Liver (tissue), 3 donors: ENCODE data around the gene NPPB.

Experiments
- FOXA1 ChIP-seq: IDR thresholded peaks from 2 replicates; pipeline ENCODE4 v1.6.1; 2016; ENCODE audit warnings: antibody characterized with exemption
- GABPA ChIP-seq, 2 donors: IDR thresholded peaks in 1 of 2; conservative IDR thresholded peaks in 1 of 2; 2 replicates each; pipeline ENCODE4 v1.6.1; 2016; ENCODE audit warnings: antibody characterized with exemption in 2 of 2, mild to moderate bottlenecking in 1 of 2, moderate library complexity in 1 of 2
- HNF4A ChIP-seq, 2 donors: conservative IDR thresholded peaks; 2 replicates each; pipeline ENCODE4 v1.6.1; 2016; ENCODE audit warnings: antibody characterized with exemption in 2 of 2, mild to moderate bottlenecking in 2 of 2
- JUND ChIP-seq, 2 donors: IDR thresholded peaks; 2 replicates each; pipeline ENCODE4 v1.6.1; 2016; ENCODE audit warnings: antibody characterized with exemption in 2 of 2
- SP1 ChIP-seq: IDR thresholded peaks from 2 replicates; pipeline ENCODE4 v1.6.1; 2018; ENCODE audit warnings: antibody characterized with exemption, mild to moderate bottlenecking
- TAF1 ChIP-seq: conservative IDR thresholded peaks from 2 replicates; pipeline ENCODE4 v1.6.1; 2016; ENCODE audit warnings: antibody characterized with exemption, mild to moderate bottlenecking
- YY1 ChIP-seq: IDR thresholded peaks from 2 replicates; pipeline ENCODE4 v1.6.1; 2016; ENCODE audit warnings: antibody characterized with exemption, mild to moderate bottlenecking
- ZBTB33 ChIP-seq: IDR thresholded peaks from 2 replicates; pipeline ENCODE4 v1.6.1; 2016; ENCODE audit warnings: antibody characterized with exemption
- TF ChIP-seq, protein P1 (sequence below): fragments of 150-350 bp; IDR thresholded peaks from 2 replicates; pipeline ENCODE4 v1.5.1; 2017; ENCODE audit warnings: improper control_type of control experiment, low read depth, low read length; ENCODE audit not compliant: missing input control
- TF ChIP-seq, protein P2 (sequence below): IDR thresholded peaks from 2 replicates; pipeline ENCODE4 v1.6.1; 2016; ENCODE audit warnings: antibody characterized with exemption, mild to moderate bottlenecking
- TF ChIP-seq, protein P3 (sequence below): IDR thresholded peaks from 2 replicates; pipeline ENCODE4 v1.6.1; 2016; ENCODE audit warnings: antibody characterized with exemption
- donor health status: healthy.
- donor health status: healthy.

DNA sequence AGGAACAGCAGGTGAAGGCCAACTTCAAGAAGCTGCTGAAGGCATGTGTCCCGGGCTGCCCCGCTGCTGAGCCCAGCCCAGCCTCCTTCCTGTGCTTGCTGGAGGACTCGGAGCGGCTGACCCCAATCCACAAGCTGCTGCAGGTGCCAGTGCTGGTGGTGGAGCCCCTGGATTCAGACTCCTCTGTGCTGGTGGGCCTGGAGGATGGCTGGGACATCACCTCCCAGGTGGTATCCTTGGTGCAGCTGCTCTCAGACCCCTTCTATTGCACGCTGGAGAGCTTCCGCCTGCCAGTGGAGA lies 20.1 kb upstream of the NPPB start:
- TF ChIP-seq, protein P1, sequence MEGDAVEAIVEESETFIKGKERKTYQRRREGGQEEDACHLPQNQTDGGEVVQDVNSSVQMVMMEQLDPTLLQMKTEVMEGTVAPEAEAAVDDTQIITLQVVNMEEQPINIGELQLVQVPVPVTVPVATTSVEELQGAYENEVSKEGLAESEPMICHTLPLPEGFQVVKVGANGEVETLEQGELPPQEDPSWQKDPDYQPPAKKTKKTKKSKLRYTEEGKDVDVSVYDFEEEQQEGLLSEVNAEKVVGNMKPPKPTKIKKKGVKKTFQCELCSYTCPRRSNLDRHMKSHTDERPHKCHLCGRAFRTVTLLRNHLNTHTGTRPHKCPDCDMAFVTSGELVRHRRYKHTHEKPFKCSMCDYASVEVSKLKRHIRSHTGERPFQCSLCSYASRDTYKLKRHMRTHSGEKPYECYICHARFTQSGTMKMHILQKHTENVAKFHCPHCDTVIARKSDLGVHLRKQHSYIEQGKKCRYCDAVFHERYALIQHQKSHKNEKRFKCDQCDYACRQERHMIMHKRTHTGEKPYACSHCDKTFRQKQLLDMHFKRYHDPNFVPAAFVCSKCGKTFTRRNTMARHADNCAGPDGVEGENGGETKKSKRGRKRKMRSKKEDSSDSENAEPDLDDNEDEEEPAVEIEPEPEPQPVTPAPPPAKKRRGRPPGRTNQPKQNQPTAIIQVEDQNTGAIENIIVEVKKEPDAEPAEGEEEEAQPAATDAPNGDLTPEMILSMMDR: no peak
- TF ChIP-seq, protein P2, sequence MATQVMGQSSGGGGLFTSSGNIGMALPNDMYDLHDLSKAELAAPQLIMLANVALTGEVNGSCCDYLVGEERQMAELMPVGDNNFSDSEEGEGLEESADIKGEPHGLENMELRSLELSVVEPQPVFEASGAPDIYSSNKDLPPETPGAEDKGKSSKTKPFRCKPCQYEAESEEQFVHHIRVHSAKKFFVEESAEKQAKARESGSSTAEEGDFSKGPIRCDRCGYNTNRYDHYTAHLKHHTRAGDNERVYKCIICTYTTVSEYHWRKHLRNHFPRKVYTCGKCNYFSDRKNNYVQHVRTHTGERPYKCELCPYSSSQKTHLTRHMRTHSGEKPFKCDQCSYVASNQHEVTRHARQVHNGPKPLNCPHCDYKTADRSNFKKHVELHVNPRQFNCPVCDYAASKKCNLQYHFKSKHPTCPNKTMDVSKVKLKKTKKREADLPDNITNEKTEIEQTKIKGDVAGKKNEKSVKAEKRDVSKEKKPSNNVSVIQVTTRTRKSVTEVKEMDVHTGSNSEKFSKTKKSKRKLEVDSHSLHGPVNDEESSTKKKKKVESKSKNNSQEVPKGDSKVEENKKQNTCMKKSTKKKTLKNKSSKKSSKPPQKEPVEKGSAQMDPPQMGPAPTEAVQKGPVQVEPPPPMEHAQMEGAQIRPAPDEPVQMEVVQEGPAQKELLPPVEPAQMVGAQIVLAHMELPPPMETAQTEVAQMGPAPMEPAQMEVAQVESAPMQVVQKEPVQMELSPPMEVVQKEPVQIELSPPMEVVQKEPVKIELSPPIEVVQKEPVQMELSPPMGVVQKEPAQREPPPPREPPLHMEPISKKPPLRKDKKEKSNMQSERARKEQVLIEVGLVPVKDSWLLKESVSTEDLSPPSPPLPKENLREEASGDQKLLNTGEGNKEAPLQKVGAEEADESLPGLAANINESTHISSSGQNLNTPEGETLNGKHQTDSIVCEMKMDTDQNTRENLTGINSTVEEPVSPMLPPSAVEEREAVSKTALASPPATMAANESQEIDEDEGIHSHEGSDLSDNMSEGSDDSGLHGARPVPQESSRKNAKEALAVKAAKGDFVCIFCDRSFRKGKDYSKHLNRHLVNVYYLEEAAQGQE: no peak
- TF ChIP-seq HNF4A (conservative IDR thresholded peaks at IDR 0.05): no peak
- no peak for TF ChIP-seq GABPA (IDR thresholded peaks at IDR 0.05 in 1 of 2, conservative IDR thresholded peaks at IDR 0.05 in 1 of 2)
- TF ChIP-seq JUND (IDR thresholded peaks at IDR 0.05): no peak
- TF ChIP-seq, protein P3, sequence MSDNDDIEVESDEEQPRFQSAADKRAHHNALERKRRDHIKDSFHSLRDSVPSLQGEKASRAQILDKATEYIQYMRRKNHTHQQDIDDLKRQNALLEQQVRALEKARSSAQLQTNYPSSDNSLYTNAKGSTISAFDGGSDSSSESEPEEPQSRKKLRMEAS: no peak
- no peak for TF ChIP-seq YY1
- TF ChIP-seq TAF1: no peak
- no peak for TF ChIP-seq ZBTB33
- TF ChIP-seq FOXA1: no peak
- TF ChIP-seq SP1: no peak
